HG03432 (cell line): ENCODE measurements around the gene ADAM30.

Source experiments
- ATAC-seq: cut with Tn5 transposase; IDR thresholded peaks from one replicate; pipeline ENCODE4 v1.9.1; 2021; ENCODE audit warnings: mild to moderate bottlenecking, moderate library complexity; ENCODE audit not compliant: unreplicated experiment

Gene ADAM30

DNA sequence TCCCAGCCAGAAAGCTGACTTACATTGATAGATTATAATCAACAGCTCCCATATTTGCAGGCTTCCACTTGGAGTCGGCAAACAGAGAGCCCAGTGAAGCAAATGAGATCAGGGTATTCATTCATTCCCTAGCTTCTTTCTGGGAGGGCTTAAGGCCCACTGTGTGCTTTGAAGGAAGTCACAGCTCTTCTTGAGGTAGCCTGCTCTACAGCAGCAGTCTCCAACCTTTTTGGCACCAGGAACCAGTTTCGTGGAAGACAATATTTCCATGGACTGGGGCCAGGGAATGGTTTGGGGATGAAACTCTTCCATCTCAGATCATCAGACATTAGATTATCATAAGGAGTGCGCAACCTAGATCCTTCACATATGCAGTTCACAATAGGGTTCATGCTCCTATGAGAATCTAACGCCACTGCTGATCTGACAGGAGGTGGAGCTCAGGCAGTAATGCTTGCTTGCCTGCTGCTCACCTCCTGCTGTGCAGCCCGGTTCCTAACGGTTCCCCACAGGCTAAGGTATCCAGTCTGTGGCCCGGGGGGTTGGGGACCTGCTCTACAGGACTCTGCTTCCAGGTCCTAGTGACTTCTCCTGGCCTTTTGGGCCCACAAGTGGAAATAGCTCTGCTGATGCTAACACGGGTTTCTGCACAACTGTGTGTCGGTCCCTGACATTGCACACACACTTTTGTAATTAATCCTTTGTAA is 13.7 kb upstream of the ADAM30 start:
- no peak for ATAC-seq

- ATAC-seq = no peak
These were observed 12.3 kb upstream of the ADAM30 start for GRCh38 chr1:119908661-119909060.

- no peak for ATAC-seq
These were observed 10.8 kb upstream of the ADAM30 start for GRCh38 chr1:119906927-119907652.

GRCh38 chr1:119903443-119903835 is 7.1 kb upstream of the ADAM30 start:
- no peak for ATAC-seq

DNA sequence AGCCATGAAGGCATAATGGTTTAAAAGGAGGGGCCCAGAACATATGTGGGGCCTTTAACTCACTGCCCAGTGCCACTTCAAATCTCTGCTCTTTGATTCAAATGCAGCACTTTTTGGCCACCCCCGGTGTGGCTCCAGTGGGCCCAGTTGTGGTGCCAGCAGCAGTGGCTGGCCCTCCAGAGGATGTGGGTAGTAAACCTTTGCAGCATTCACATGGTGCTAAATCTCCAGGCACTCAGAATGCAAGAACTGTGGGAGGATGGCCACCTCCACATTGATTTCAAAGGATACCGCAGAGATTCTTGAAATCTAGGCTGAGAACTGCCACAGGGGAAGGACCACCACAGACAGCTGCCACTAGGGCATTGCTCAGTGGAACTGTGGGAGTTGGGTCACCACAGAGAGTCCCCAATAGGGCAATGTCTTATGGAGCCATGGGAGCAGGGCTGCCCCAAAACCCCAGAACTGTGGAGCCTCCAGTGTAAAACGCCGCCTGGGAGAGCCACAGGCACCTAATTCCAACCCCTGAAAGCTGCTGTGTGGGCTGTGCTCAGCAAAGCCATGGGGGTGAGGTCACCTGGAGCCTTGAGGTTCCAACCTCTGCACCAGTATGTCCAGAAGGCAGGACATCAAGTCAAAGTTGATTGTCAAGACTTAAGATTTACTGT is 6.6 kb upstream of the ADAM30 start:
- ATAC-seq = no peak

DNA sequence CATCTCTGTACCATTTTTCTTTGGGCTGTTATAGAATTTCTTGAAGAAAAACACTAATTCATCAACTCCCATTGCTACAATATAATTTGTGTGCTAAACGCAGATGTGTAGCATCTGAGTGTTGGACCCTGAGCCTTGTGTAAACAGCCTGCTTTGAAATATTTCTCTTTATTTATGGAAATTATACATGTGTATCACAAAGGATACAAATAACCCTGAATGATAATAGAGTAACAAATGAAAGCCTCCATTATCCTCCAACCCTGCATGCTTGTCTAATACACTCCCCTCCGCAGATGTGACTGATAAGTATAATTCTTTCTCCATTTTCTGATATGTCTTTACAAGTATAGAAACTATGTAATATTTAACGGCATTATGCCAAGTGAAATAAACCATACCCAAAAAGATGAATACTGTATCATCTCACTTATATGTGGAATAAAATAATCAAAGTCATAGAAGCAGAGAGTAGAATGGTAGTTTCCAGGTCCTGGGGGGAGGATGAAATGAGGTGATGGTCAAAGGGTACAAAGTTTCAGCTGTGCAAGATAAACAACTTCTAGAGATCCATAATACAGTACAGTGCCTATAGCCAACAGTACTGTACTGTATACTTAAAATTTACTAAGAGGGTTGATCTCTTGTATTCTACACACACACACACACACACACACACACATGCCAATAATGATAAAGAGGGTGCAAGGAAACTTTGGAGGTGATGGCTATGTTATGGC is 2.8 kb upstream of the ADAM30 start:
- no peak for ATAC-seq

- no peak for ATAC-seq
These were observed 2.2 kb upstream of the ADAM30 start for GRCh38 chr1:119898530-119898929.

GRCh38 chr1:119895102-119895501 is 1.2 kb downstream of the ADAM30 start:
- no peak for ATAC-seq

- no peak for ATAC-seq
These were observed 2.3 kb downstream of the ADAM30 start for GRCh38 chr1:119893827-119894700.

DNA sequence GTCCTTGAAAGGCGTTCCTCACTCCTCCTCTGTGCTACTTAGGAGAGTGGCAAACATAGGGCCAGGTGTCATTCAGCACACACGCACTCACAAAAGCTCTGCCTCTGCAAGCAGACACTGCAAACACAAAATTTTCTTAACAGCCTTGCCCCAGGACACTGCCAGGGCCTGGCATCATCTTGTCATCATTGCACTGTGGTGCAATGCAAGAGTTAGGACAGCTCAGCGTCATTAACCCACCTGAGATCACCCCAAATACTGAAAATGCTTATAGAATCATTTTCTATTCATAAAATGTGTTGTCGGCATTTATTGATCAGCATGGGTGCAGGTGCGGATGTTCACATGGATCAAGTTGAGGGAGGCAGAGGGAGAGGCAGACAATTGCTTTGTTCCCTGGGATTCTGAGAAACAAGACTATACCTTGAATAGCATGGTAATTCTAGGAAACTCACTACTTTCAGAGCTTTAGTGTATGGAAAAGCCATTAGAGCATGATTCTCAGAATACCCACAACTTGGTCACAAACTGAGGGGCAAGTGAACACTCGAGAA is 3.0 kb downstream of the ADAM30 start:
- no peak for ATAC-seq

GRCh38 chr1:119891386-119891785 is 4.9 kb downstream of the ADAM30 start:
- ATAC-seq = no peak

GRCh38 chr1:119888476-119888875 is 7.8 kb downstream of the ADAM30 start:
- no peak for ATAC-seq

DNA sequence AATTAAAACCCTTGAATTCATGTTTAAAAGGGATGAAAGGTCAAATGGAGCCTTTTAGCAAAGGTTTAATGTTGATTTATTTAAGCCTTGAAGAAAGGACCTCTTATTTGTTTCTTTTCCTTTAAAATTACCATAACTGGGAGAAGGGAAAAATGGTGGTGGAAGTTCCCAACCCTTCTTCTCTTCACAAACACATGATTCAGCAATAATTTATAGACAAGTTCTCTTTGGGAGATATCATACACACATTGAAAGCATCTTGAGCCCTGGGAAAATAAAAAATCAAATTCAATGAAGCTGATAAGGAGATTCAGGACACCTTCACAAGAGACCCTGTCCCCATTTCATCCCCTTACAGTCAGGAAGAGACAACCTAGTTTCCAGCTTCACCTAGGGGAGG is 8.9 kb downstream of the ADAM30 start:
- no peak for ATAC-seq

DNA sequence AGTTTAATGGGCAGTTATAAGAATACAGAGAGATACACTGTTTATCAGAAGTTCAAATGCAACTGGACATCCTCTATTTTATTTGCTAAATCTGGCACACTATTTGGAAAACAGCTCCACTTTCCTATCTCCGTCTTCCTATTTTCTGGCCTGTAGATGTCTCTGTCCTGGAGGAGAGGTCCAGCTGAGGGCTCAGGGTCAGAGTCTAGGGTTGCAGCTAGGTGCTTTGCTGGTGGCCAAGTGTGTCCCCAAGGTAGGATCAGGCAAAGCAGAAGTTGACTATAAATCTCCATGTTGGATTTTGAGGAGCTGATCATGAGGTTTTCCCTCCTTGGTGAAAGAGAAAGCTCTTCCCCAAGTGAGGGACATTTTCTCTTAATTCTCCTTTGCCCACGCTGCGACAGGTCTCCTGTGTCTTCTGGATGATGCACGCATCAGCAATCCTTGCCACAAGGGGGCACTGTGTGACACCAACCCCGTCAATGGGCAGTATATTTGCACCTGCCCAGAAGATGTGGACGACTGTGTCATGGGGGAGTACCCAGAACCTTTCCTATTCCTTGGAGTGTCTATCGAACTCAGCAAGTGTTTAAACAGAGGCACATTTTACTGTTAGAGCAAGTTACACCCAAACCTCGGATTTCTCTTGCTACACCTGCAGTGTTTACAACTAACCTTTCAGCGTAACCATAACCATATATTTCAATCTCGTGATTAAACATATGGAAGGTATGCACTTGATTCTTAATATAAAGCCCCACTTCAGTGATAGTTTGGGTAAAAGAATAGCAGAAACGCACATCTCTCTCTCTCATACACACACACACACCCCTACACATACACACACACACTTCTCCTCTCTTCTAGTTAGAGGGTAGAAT is 10.2 kb downstream of the ADAM30 start:
- no peak for ATAC-seq

DNA sequence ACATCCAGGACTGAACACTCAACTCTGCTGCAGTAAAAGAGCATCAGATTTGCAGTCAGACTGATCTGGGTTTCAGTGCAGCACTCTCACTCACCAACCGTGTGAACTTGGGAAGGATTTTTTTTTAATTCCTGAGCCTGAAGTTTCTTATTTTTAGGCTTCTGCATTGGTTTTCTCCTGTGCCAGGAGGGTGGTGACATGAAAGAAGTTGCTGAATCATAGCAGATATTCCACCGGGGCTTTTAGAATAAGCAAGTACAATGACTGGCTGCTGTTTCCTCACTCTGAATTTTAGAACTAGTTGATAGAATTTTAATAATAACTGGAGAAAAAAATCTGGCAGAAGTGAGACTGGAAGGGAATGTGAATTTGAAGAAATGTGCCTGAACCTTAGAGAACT is 11.6 kb downstream of the ADAM30 start:
- no peak for ATAC-seq

DNA sequence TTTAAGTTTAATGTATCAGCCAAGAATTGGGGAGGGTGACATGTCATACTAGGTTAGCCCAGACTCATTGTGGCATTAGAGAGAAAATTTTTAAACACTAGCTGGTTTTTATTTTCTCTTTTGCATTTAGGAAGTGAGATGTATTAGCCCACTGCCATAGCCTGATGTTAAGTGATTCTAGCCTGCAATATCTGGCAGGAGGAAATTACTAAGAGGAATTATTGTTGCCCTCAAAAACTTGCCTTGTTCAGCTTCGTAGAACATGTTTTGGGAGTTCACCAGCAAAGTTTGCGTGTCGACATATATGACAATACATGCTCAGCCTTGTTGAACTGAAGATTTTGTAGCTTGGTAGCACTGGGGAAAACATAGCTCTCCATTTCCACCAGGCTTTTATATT is 12.5 kb downstream of the ADAM30 start:
- ATAC-seq = no peak

DNA sequence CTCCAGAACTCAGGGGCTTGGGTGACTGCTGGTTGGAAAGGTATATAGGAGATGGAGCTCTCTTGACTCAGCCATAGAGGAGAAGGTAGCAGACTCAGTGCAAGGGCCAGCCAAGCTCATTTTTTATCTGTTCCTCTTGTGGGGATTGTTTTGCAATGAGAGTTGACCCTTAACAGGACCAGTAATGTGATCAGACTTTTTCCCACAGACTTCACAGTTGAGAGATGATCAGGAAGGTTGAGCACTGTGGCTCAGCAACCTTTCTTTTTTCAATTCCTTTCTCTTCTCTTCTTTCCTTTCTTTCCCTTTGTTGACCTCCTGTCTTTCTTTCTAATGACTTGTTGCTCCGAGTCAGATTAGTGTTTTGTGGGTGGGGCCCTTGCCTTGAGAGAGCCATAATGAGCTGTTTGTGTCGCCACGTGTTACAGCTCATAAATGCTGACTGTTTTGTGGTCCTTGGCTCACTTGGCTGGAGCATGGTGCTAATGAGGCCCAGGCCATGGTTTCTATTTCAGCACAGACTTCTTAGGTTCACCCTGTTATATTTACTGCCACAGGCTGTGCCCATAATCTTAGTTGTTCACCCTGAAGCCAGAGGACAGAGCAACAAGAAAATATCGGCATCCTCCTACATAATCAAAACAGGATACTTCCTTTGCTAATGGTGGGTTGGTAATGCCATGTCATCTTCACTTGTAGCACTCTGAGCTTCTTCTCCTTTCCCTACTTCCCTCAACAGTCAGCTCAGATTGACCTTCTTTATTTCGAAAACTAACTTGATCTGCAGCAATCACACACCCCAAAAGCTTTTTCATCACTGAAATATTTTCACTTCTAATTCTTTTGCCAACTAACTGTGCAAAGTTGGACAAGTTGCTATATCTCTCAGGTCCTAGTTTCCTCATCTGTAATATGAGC is 13.9 kb downstream of the ADAM30 start:
- ATAC-seq = no peak
